SK-N-SH (cell line): Measurements from ENCODE around the gene ACSF3.

ENCODE experiments used
- CHD2 ChIP-seq: fragments of 150-350 bp; IDR thresholded peaks from 2 replicates; pipeline ENCODE4 v1.6.1; 2018; ENCODE audit warnings: low read length; ENCODE audit not compliant: partially characterized antibody
- EP300 ChIP-seq, 2 experiments: IDR thresholded peaks; 2 replicates each; pipeline versions ENCODE4 v1.4.0 to v1.6.1; 2012; ENCODE audit warnings: borderline replicate concordance in 1 of 2, low read depth in 1 of 2, low read length in 1 of 2
- EZH2phosphoT487 ChIP-seq: fragments of 200-600 bp; sonication (generic); IDR thresholded peaks from 2 replicates; pipeline ENCODE4 v1.6.1; 2017; ENCODE audit warnings: low read depth, mixed run types, mild to moderate bottlenecking, antibody characterized with exemption, moderate library complexity, borderline replicate concordance
- GATA2 ChIP-seq: sonication (generic); formaldehyde crosslinking; IDR thresholded peaks from 2 replicates; pipeline ENCODE4 v1.5.0; 2020; ENCODE audit warnings: mild to moderate bottlenecking, missing genetic modification reagents
- NFIC ChIP-seq: IDR thresholded peaks from 2 replicates; pipeline ENCODE4 v1.4.0; 2012; ENCODE audit warnings: borderline replicate concordance
- POLR2AphosphoS5 ChIP-seq: IDR thresholded peaks from 2 replicates; pipeline ENCODE4 v1.6.1; 2012; ENCODE audit warnings: low read depth, low read length
- RAD21 ChIP-seq: IDR thresholded peaks from 2 replicates; pipeline ENCODE4 v1.6.1; 2012; ENCODE audit warnings: mild to moderate bottlenecking, low read length
- RCOR1 ChIP-seq: fragments of 150-350 bp; IDR thresholded peaks from 2 replicates; pipeline ENCODE4 v1.6.1; 2017; ENCODE audit warnings: antibody characterized with exemption, low read length
- TCF12 ChIP-seq: IDR thresholded peaks from 2 replicates; pipeline ENCODE4 v1.4.0; 2012
- YY1 ChIP-seq: IDR thresholded peaks from 2 replicates; pipeline ENCODE4 v1.4.0; 2012; ENCODE audit warnings: low read depth, mild to moderate bottlenecking
- TF ChIP-seq, protein P1 (sequence below): fragments of 200-600 bp; sonication (generic); IDR thresholded peaks from 2 replicates; pipeline ENCODE4 v1.6.1; 2017; ENCODE audit warnings: antibody characterized with exemption, mild to moderate bottlenecking, moderate library complexity
- TF ChIP-seq, protein P2 (sequence below): IDR thresholded peaks from 2 replicates; pipeline ENCODE4 v1.4.0; 2012; ENCODE audit warnings: low read depth
- TF ChIP-seq, protein P3 (sequence below): IDR thresholded peaks from 2 replicates; pipeline ENCODE4 v1.4.0; 2012; ENCODE audit warnings: low read depth, borderline replicate concordance
- TF ChIP-seq, protein P4 (sequence below): IDR thresholded peaks from 2 replicates; pipeline ENCODE4 v1.6.1; 2012; ENCODE audit warnings: mild to moderate bottlenecking, low read depth, low read length, moderate library complexity

DNA sequence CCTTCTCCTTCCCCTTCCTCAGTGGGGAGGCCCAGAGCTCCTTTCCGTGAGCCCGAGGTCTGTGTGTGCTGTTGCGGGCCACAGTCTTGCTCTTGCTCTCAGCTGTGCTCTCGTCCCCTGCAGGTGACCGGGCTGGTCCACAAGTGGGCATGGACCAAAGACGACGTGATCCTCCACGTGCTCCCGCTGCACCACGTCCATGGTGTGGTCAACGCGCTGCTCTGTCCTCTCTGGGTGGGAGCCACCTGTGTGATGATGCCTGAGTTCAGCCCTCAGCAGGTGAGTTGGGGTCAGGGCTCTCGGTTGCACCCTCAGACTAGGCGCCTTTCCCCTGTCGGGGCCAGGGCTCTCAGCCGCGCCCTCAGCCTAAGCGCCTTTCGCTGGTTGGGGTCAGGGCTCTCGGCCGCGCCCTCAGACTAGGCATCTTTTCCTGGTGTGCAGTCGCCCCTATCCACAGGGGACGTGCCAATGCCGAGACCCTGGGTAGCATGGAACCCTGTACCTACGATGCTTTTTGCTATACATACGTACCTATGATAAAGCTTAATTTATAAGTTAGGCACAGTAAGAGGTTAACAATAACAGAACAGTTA is 8.9 kb downstream of the ACSF3 start:
- TF ChIP-seq EZH2phosphoT487: no peak
- TF ChIP-seq, protein P1, sequence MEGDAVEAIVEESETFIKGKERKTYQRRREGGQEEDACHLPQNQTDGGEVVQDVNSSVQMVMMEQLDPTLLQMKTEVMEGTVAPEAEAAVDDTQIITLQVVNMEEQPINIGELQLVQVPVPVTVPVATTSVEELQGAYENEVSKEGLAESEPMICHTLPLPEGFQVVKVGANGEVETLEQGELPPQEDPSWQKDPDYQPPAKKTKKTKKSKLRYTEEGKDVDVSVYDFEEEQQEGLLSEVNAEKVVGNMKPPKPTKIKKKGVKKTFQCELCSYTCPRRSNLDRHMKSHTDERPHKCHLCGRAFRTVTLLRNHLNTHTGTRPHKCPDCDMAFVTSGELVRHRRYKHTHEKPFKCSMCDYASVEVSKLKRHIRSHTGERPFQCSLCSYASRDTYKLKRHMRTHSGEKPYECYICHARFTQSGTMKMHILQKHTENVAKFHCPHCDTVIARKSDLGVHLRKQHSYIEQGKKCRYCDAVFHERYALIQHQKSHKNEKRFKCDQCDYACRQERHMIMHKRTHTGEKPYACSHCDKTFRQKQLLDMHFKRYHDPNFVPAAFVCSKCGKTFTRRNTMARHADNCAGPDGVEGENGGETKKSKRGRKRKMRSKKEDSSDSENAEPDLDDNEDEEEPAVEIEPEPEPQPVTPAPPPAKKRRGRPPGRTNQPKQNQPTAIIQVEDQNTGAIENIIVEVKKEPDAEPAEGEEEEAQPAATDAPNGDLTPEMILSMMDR: no peak
- no peak for TF ChIP-seq NFIC
- TF ChIP-seq, protein P2, sequence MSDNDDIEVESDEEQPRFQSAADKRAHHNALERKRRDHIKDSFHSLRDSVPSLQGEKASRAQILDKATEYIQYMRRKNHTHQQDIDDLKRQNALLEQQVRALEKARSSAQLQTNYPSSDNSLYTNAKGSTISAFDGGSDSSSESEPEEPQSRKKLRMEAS: no peak
- no peak for TF ChIP-seq POLR2AphosphoS5
- TF ChIP-seq RCOR1: no peak
- no peak for TF ChIP-seq YY1
- TF ChIP-seq GATA2 (CRISPR knock-in tag): no peak
- no peak for TF ChIP-seq EP300 (IDR thresholded peaks at IDR 0.05; ENCODE audit: borderline replicate concordance in 1 of 2, low read depth in 1 of 2, low read length in 1 of 2)
- TF ChIP-seq CHD2: no peak
- TF ChIP-seq TCF12: no peak
- TF ChIP-seq RAD21: no peak
- TF ChIP-seq, protein P3, sequence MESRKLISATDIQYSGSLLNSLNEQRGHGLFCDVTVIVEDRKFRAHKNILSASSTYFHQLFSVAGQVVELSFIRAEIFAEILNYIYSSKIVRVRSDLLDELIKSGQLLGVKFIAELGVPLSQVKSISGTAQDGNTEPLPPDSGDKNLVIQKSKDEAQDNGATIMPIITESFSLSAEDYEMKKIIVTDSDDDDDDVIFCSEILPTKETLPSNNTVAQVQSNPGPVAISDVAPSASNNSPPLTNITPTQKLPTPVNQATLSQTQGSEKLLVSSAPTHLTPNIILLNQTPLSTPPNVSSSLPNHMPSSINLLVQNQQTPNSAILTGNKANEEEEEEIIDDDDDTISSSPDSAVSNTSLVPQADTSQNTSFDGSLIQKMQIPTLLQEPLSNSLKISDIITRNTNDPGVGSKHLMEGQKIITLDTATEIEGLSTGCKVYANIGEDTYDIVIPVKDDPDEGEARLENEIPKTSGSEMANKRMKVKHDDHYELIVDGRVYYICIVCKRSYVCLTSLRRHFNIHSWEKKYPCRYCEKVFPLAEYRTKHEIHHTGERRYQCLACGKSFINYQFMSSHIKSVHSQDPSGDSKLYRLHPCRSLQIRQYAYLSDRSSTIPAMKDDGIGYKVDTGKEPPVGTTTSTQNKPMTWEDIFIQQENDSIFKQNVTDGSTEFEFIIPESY: no peak
- TF ChIP-seq, protein P4, sequence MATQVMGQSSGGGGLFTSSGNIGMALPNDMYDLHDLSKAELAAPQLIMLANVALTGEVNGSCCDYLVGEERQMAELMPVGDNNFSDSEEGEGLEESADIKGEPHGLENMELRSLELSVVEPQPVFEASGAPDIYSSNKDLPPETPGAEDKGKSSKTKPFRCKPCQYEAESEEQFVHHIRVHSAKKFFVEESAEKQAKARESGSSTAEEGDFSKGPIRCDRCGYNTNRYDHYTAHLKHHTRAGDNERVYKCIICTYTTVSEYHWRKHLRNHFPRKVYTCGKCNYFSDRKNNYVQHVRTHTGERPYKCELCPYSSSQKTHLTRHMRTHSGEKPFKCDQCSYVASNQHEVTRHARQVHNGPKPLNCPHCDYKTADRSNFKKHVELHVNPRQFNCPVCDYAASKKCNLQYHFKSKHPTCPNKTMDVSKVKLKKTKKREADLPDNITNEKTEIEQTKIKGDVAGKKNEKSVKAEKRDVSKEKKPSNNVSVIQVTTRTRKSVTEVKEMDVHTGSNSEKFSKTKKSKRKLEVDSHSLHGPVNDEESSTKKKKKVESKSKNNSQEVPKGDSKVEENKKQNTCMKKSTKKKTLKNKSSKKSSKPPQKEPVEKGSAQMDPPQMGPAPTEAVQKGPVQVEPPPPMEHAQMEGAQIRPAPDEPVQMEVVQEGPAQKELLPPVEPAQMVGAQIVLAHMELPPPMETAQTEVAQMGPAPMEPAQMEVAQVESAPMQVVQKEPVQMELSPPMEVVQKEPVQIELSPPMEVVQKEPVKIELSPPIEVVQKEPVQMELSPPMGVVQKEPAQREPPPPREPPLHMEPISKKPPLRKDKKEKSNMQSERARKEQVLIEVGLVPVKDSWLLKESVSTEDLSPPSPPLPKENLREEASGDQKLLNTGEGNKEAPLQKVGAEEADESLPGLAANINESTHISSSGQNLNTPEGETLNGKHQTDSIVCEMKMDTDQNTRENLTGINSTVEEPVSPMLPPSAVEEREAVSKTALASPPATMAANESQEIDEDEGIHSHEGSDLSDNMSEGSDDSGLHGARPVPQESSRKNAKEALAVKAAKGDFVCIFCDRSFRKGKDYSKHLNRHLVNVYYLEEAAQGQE: no peak
